Right hindlimb (tissue), 1 donor: Measurements from ENCODE around the gene ZNF8.
"Not testable (repeated sequence)": the region's sequence is repeated elsewhere in the genome, so short reads cannot be mapped to it uniquely, and the experiment has no call there.

ENCODE experiments used
- DNase-seq: peaks from one replicate; pipeline ENCODE4 v3.0.0-alpha.2; 2018

Gene ZNF8

DNA sequence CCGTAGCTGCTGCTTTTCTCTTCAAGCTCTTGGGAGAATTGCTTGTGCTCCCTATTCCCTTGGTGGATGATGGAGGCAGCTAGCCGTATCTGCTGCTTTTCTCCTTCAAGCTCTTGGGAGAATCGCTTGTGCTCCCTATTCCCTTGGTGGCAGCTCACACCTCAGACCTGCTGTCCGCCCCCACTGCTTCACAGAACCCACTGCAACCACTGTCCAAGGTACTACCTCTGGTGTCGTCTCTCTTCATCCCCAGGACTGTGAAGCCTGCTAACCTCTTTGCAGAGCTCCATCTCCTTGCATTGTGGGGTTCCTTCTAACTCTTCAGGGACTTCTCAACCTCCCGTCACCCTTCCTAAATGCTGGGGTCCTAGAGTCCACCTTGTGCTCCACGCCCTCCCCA lies 21.9 kb downstream of the ZNF8 start:
- DNase-seq = no peak

DNA sequence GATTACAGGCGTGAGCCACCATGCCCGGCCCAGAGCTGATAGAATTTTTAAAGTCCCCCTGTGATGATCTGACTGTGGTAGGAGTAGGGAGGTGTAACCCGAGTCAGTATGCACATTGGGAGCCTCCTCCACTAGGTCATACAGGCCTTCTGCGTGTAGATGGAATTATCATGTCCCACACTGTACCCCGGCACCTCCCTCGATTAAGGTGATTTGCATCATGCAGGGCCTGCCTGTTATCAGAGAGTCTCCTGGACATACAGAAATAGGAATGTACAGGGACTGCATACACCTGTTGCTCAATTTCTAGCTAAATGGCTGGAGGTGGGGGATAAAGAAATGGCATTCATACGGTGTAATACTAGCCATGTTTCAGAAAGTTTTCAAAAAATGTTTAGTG lies 25.5 kb downstream of the ZNF8 start:
- DNase-seq = no peak

DNA sequence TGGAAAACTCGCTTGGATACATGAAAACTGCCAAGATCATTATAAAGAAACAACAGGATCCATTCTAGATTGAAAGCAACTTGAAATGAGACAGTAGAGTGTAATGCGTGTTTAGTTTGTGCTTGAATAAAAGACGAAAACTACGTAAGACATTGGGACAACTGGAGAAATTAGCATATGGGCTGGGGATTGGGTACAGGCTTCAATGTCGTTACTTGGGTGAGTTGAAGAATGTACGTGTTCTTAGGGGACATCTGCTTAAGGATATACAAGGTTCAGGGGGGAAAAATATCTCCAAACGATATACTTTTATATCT lies 26.0 kb downstream of the ZNF8 start:
- DNase-seq = no peak

DNA sequence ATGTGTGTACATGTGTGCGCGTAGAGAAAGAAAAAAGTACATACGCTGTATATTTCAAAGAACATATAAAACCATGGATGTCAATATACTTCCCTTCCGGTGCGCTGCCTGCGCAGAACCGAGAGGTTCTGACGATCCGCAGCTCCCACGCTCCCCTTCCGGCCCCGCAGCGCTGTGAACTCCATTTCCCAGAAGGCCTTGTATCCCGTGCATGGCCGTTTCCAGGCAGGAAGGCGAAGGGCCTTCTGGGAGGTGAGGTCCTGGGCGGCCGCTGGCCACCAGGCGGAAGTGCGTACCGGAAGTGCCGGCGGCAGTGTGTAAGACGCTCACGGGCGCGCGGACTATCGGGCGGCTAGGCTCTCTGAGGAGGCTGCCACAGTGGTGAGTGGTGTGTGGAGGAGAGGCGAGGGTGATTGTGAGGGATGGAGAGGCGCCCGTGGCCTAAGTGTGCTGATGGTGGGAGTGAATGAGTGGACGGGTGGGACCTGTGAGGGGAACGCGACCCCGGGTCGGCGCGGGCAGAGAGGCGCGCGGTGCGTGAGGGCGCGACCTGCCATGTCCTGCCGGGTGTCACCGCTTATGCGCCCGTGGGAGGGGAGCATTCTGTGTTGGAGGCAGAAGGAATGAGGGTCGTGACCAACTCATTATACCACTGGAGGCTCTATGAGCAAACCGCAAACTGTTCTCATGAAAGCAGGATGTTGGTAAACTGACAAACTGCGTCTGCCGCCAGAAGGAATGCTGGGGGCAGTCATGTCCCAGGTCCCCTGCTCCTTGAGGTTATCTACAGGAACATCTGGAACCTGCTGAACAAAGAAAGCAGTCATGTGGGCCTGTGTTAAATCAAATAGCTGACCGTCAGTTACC lies 26.5 kb downstream of the ZNF8 start, which contains the start of gene ERVK3-1:
ERVK3-1 (plus strand) TSS at position 313 of the 867 bp plus-strand sequence. CDS start 6,792 bp downstream, outside the sequence.
- DNase-seq = peak; percentile 97

DNA sequence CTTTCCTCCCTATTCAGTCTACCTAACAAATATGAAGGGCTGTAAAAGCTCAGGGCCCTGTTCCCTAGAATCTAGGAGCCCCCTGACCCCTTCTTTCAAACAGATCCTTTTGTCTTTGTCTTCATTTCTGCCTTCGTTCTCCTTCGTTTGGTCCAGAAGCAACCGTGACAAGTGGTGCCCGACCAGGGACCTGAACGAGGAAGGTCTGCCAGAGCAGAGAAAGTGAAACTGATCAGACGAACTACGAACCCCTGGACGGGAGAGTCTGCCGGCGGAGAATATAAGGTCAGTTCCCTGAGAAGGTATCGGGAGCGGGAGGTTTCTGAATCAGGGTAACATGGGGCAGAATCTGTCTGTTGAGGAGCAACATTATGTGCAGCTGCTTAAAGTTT lies 27.2 kb downstream of the ZNF8 start:
- no peak for DNase-seq

GRCh38 chr19:58307736-58308135 lies 29.0 kb downstream of the ZNF8 start:
- DNase-seq = no peak

GRCh38 chr19:58310685-58311084 lies 31.9 kb downstream of the ZNF8 start:
- DNase-seq = not testable (repeated sequence)

- no peak for DNase-seq
These were observed 32.6 kb downstream of the ZNF8 start for GRCh38 chr19:58311345-58311865.

- DNase-seq = no peak
These were observed 36.8 kb downstream of the ZNF8 start for GRCh38 chr19:58315580-58315979.

DNA sequence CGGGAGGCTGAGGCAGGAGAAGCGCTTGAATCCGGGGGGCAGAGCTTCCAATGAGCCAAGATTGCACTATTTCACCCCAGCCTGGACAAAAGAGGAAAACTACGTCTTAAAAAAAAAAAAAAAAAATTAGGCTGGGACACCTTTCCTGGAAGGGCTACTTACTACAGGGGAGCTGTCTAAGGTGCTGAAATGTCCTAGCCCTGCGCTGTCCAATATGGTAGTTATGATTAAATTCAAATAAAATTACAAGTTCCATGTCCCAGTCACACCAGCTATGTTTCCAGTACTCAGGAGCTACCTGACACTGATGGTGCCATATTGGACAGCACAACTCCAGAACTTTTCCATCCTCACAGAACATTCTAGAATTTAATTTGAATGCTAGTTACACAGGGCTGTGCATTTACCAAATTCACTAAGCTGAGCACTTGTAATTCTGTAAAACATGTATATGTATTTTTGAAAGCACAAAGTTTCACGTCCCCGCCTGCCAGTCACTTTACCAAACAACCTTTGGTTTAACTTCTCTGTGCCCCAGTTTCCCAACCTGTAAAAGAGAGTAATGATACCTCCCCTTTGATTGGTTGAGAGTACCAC lies 38.8 kb downstream of the ZNF8 start:
- peak; percentile 34 for DNase-seq

GRCh38 chr19:58318297-58318696 lies 39.5 kb downstream of the ZNF8 start:
- DNase-seq = no peak

DNA sequence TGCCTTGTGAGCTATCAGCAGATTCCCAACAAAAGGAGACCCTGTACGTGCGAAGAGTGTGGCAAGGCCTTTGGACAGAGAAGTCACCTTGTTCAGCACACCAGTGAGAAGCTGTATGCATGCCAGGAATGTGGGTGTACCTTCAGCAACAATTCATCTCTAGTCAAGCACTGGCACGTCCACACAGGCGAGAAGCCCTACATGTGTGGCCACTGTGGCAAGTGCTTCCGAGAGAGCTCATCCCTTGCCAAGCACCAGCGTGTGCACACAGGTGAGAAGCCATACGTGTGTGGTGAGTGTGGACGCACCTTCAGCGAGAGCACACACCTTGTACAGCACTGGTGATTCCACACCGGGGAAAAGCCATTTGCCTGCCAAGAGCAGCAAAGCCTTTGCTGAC lies 40.5 kb downstream of the ZNF8 start:
- no peak for DNase-seq

- DNase-seq = no peak
These were observed 46.7 kb downstream of the ZNF8 start for GRCh38 chr19:58325311-58326022.

DNA sequence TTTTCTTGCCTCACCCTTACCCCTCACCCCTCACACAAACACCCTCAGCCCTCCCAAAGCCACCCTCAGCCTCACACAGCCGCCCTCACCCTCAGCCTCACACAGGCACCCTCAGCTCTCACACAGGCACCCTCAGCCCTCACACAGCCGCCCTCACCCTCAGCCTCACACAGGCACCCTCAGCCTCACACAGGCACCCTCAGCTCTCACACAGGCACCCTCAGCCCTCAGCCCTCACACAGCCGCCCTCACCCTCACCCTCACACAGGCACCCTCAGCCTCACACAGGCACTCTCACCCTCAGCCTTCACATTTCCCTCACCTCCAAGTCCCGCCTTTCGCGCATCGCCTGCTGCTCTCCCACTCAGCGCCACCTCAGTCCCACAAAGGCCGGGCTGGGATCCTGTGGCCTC lies 47.8 kb downstream of the ZNF8 start:
- DNase-seq = no peak

DNA sequence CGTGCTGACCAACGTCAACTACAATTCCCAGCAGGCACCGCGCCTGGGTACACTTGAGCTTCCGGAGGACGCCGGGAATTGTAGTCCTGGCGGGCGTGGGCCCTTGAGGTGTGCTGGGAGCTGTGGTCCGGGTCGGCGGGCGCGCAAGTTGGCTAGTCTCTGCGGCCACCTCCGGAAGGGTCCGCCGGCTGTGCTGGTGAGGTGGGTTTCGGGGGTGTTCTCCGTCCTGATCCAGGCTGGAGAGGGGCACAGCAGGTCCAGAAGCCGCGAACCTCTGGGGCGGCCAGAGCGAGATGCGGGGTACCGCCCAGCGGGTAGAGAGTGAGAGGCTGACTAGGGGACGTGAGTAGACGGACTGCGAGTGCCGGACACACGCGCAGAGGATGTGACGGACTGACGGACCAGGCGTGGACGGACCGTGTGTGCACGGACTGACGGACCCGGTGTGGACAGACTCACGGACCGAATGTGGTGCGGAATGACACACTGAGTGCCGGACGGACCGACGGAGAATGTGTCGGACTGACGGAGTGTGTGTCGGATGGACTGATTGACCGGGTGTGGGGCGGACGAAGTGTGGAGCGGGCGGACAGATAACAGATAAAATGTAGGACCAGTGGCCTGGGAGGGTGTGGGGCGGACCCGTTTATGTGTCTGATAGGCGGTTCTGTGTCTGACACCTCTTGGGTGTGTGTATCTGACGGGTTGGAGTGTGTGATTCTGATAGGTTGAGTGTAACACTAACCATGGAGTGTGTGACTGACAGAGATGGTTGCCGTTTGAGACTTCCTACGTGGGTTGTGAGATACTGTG lies 48.4 kb downstream of the ZNF8 start, which contains the start of gene ZSCAN22:
ZSCAN22 (plus strand) TSS at position 81 of the 813 bp plus-strand sequence. CDS start 7,809 bp downstream, outside the sequence.
- DNase-seq = peak; percentile 97

- no peak for DNase-seq
These were observed 50.2 kb downstream of the ZNF8 start for GRCh38 chr19:58328999-58329398.

GRCh38 chr19:58330458-58330857 lies 51.7 kb downstream of the ZNF8 start:
- no peak for DNase-seq

GRCh38 chr19:58332697-58333096 lies 53.9 kb downstream of the ZNF8 start:
- no peak for DNase-seq

GRCh38 chr19:58334691-58335249 lies 56.0 kb downstream of the ZNF8 start:
- no peak for DNase-seq

GRCh38 chr19:58335630-58336029 lies 56.9 kb downstream of the ZNF8 start:
- DNase-seq = no peak

DNA sequence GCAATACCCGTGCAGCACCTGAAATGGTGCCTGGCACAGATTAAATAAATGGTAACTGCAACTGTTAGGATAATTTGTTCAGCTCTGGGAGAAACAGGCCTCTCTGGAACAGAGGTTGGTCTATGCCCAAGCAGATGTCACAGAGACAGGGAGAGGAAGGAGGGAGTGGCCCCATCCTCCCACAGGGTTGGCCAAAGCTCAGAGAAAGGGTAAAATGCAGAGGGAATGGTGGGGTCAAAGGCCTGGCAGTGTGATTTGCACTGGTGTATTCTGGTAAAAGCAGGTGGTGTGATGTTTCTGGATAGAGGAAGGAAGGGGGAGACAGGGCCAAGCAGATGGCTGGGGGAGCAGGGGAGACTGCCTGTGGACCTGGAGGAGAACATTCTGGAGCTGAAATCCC lies 57.5 kb downstream of the ZNF8 start:
- no peak for DNase-seq

DNA sequence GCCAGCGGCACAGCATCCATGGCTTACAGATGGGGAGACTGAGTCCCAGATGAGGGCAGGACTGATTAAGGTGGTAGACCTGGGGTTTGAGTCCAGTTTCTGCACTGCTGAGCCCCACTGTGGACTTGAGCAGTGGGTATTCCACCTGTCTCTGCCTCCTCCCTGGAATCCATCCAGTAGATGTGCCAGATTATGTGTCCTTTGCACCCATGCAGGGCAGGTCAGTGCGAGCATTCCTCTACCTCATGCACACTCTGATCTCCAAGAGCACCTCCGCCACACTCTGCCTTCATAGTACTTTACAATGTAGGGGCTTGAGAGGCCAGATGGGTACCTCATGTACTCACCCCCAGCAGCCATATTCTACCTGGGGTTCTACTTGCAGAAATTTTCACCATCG lies 58.1 kb downstream of the ZNF8 start:
- DNase-seq = no peak
